Stomach smooth muscle (tissue), 2 donors: ENCODE data around the gene DTD1.

Source experiments
- H3K27ac ChIP-seq: one replicate; pipeline ENCODE4 v1.7.0; 2013; ENCODE audit warnings: mild to moderate bottlenecking, low read length, inconsistent platforms
- H3K27me3 ChIP-seq, 2 donors: one replicate each; pipeline ENCODE4 v1.7.0; 2013; ENCODE audit warnings: low read length in 2 of 2; ENCODE audit not compliant: insufficient read depth in 2 of 2, control insufficient read depth in 1 of 2
- H3K36me3 ChIP-seq, 2 donors: one replicate each; pipeline ENCODE4 v1.7.0; 2013; ENCODE audit warnings: low read length in 2 of 2; ENCODE audit not compliant: control insufficient read depth in 2 of 2, insufficient read depth in 2 of 2
- H3K4me1 ChIP-seq: one replicate; pipeline ENCODE4 v1.7.0; 2013; ENCODE audit warnings: low read length; ENCODE audit not compliant: control insufficient read depth, insufficient read depth
- H3K4me3 ChIP-seq, 2 donors: one replicate each; pipeline ENCODE4 v1.7.0; 2013; ENCODE audit warnings: low read length in 2 of 2
- H3K9ac ChIP-seq, 2 donors: one replicate each; pipeline ENCODE4 v1.7.0; 2013; ENCODE audit warnings: low read length in 2 of 2, mild to moderate bottlenecking in 1 of 2
- H3K9me3 ChIP-seq, 2 donors: one replicate each; pipeline ENCODE4 v1.7.0; 2013; ENCODE audit warnings: low read length in 2 of 2; ENCODE audit not compliant: control insufficient read depth in 2 of 2
- donor health status: healthy.
- donor health status: Pancreatic carcinoma.

DTD1 gene

GRCh38 chr20:18738888-18739287, 151.0 kb downstream of the DTD1 start:
- H3K27ac ChIP-seq = peak overlapping the region; percentile 49
- peaks cover 0 to 4% of the 10 kb centered on the region in 2 donors for H3K36me3 ChIP-seq
- H3K9ac ChIP-seq = no peak overlapping the region
- H3K4me1 ChIP-seq = peaks cover 5% of the 10 kb centered on the region
- no peaks in the 10 kb centered on the region for H3K27me3 ChIP-seq
- H3K4me3 ChIP-seq = no peak overlapping the region
- H3K9me3 ChIP-seq = no peaks in the 10 kb centered on the region

DNA sequence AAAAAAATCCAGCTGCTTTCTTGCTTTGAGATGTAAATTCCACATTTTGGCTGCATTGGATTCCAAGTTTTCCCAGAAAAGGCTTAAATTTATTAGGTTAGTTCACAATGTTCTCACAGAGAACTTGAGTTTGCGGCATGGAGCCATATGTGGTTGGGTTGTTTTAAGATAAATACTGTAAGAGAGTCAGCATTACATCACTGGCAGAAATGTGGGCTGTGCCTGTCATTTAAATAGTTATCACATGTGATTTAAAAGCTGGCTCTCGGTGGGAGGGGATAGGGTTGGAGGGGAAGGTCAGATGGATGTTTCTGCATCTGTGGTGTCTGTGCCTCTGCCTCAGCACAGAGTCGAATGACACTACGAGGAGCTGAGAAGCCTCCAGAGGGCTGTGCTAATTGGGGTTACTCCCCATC, 151.9 kb downstream of the DTD1 start:
- H3K4me1 ChIP-seq = peaks cover 5% of the 10 kb centered on the region
- peaks cover under 1 to 6% of the 10 kb centered on the region in 2 donors for H3K36me3 ChIP-seq
- no peak overlapping the region for H3K27ac ChIP-seq
- no peaks in the 10 kb centered on the region for H3K9me3 ChIP-seq
- H3K4me3 ChIP-seq = no peak overlapping the region
- H3K9ac ChIP-seq = no peak overlapping the region
- no peaks in the 10 kb centered on the region for H3K27me3 ChIP-seq

- peaks cover 5% of the 10 kb centered on the region for H3K4me1 ChIP-seq
- H3K9me3 ChIP-seq = no peaks in the 10 kb centered on the region
- H3K36me3 ChIP-seq = peaks cover 5 to 9% of the 10 kb centered on the region in 2 donors
- H3K27ac ChIP-seq = no peak overlapping the region
- no peak overlapping the region for H3K9ac ChIP-seq
- H3K27me3 ChIP-seq = no peaks in the 10 kb centered on the region
- no peak overlapping the region for H3K4me3 ChIP-seq
These were observed 152.9 kb downstream of the DTD1 start for GRCh38 chr20:18740726-18741125.

GRCh38 chr20:18742841-18743240, 155.0 kb downstream of the DTD1 start:
- H3K9ac ChIP-seq = no peak overlapping the region
- H3K4me1 ChIP-seq = peaks cover 8% of the 10 kb centered on the region
- no peak overlapping the region for H3K4me3 ChIP-seq
- peaks cover 5 to 6% of the 10 kb centered on the region in 2 donors for H3K36me3 ChIP-seq
- no peak overlapping the region for H3K27ac ChIP-seq
- no peaks in the 10 kb centered on the region for H3K9me3 ChIP-seq
- no peaks in the 10 kb centered on the region for H3K27me3 ChIP-seq

DNA sequence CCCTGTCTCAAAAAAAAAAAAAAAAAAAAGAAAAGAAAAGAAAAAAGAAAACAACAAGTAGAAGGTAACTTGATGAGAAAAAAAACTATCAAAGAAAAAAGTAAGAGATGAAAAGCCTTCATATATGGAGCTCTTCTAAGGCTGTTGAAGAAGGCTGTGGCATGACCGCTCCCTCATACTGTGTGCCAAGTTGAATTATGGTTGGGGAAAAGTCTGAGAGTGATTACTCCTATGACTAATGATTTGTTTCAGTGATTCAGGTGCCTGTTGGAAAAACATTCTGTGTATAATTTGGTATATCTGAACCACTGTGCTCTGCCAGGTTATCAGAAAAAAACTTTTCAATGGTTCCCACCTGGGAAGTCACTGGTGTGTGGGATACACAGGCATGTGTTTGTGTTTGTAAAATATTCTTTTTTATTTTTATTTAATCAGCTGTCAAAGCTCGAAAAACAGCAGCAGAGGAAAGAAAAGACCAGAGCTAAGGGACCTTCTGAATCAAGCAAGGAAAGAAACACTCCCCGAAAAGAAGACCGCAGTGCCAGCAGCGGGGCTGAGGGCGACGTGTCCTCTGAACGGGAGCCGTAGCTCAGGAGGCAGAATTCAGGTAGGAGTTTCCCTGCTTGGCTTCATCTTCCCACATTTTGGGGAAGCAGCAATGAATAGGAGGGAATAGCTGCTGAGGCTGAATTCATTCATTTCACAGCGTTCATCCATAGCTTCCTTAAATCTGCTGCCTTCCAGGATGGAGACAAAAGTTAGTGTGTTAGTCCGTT, 156.0 kb downstream of the DTD1 start:
- Histone ChIP-seq H3K27me3 (no peaks in the 10 kb centered on the region), H3K9ac (no peak overlapping the region), H3K27ac (no peak overlapping the region), H3K4me3 (no peak overlapping the region), H3K36me3 (peaks cover 5 to 6% of the 10 kb centered on the region in 2 donors), H3K9me3 (no peaks in the 10 kb centered on the region), H3K4me1 (peaks cover 7% of the 10 kb centered on the region)

DNA sequence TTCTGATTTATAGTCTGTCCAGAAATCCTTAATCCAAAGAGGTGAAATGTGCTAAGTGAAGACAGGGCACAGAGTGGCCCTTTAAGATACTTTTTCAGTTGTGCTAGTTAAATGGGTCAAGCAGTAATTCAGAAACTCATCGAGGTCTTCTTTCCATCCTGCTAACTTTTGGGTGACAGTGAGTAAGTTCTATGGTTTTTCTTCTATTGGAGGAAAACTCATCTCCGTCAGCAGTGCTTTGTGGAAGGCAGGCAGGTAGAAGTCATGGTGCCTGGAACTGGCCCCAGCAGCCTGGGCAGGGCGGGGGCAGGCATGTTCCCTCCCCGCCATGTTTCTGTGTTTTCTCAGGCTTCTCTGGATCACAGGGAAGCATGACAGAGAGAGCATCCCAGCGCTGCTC, 159.2 kb downstream of the DTD1 start:
- peaks cover 5 to 6% of the 10 kb centered on the region in 2 donors for H3K36me3 ChIP-seq
- no peak overlapping the region for H3K9ac ChIP-seq
- peaks cover 2% of the 10 kb centered on the region for H3K4me1 ChIP-seq
- H3K4me3 ChIP-seq = no peak overlapping the region
- no peaks in the 10 kb centered on the region for H3K27me3 ChIP-seq
- H3K27ac ChIP-seq = no peak overlapping the region
- no peaks in the 10 kb centered on the region for H3K9me3 ChIP-seq

- H3K4me3 ChIP-seq = no peak overlapping the region
- H3K27me3 ChIP-seq = no peaks in the 10 kb centered on the region
- peaks cover 5% of the 10 kb centered on the region in 2 donors for H3K36me3 ChIP-seq
- no peak overlapping the region for H3K9ac ChIP-seq
- no peak overlapping the region for H3K27ac ChIP-seq
- no peaks in the 10 kb centered on the region for H3K9me3 ChIP-seq
- H3K4me1 ChIP-seq = peaks cover 2% of the 10 kb centered on the region
These were observed 161.1 kb downstream of the DTD1 start for GRCh38 chr20:18748987-18749386.

- Histone ChIP-seq H3K4me3 (no peak overlapping the region), H3K9ac (no peak overlapping the region), H3K36me3 (peaks cover 4 to 5% of the 10 kb centered on the region in 2 donors), H3K4me1 (peaks cover 2% of the 10 kb centered on the region), H3K9me3 (no peaks in the 10 kb centered on the region), H3K27ac (no peak overlapping the region), H3K27me3 (no peaks in the 10 kb centered on the region)
These were observed 161.7 kb downstream of the DTD1 start for GRCh38 chr20:18749528-18749927.

DNA sequence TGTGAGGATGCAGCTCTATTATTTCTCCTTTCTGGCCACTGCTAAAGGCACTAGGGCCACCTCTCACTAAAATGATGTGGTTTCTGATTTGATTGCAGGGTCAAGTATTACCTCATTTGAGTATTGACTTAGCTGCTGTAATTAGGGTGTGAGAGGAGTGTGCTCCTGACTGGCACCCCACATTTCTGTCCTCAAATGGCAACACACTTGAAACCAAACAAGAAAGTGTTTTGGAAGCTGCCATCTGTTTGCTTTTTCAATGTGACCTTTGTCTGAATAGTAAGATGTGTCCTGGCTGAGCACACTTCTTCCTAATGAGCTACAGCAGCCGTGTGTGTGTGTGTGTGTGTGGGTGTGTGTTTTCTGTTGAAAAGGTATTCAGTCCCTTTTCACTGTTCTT, 162.9 kb downstream of the DTD1 start:
- H3K9me3 ChIP-seq = no peaks in the 10 kb centered on the region
- no peaks in the 10 kb centered on the region for H3K27me3 ChIP-seq
- no peak overlapping the region for H3K4me3 ChIP-seq
- H3K36me3 ChIP-seq = no peaks in the 10 kb centered on the region
- H3K9ac ChIP-seq = no peak overlapping the region
- no peak overlapping the region for H3K27ac ChIP-seq
- peaks cover 2% of the 10 kb centered on the region for H3K4me1 ChIP-seq

GRCh38 chr20:18754030-18754652, 166.3 kb downstream of the DTD1 start:
- Histone ChIP-seq H3K36me3 (no peaks in the 10 kb centered on the region), H3K4me3 (no peak overlapping the region), H3K9me3 (no peaks in the 10 kb centered on the region), H3K4me1 (no peaks in the 10 kb centered on the region), H3K27me3 (no peaks in the 10 kb centered on the region), H3K9ac (no peak overlapping the region), H3K27ac (no peak overlapping the region)

DNA sequence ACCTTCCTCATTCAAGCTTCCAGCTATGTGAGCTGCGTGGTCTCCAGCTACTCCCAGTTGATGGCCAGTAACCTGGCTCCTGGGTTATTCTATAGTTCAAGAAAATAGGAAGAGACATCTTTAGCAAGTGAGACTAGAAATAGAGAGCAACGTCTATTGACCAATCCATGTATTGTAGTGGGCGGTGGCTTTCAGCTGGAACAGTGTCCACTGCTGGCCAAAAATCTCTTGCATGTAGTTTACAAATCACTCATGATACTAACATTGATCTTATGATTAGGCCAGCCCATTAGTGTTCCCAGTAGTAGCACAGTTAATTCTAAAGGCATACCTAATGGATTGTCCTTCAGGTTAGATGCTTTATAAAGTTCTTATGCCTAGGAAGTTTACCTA, 166.8 kb downstream of the DTD1 start:
- Histone ChIP-seq H3K9ac (no peak overlapping the region), H3K4me1 (no peaks in the 10 kb centered on the region), H3K27ac (no peak overlapping the region), H3K36me3 (no peaks in the 10 kb centered on the region), H3K9me3 (no peaks in the 10 kb centered on the region), H3K4me3 (no peak overlapping the region), H3K27me3 (no peaks in the 10 kb centered on the region)
